HuH-7 (cell line): ENCODE data around the gene CLVS2.

Experiments
- DNase-seq: peaks from one replicate; pipeline ENCODE4 v3.0.0; 2011; ENCODE audit warnings: low spot score

CLVS2 gene

DNA sequence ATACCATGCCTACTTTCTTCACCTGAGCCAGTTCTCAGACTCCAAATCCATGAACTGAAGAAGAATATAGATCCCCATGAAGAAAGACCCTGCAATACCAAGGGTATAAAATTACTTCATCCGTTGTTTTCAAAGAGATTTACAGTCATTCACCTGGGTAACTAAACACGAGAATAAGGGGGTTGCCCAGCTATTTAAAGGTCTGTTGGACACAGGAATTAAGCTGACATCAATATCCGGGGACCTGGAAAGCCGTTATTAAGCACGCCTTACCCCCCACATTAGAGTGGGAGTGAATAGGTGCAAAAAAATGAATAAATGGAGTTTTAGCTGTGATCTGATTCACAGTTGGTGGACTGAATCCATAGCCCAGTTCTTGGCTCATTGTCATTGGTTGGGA lies 28.9 kb downstream of the CLVS2 start:
- no peak for DNase-seq

GRCh38 chr6:123027408-123027807 lies 31.4 kb downstream of the CLVS2 start:
- no peak for DNase-seq

GRCh38 chr6:123028263-123028662 lies 32.2 kb downstream of the CLVS2 start:
- no peak for DNase-seq

- no peak for DNase-seq
These were observed 34.2 kb downstream of the CLVS2 start for GRCh38 chr6:123030282-123030681.

DNA sequence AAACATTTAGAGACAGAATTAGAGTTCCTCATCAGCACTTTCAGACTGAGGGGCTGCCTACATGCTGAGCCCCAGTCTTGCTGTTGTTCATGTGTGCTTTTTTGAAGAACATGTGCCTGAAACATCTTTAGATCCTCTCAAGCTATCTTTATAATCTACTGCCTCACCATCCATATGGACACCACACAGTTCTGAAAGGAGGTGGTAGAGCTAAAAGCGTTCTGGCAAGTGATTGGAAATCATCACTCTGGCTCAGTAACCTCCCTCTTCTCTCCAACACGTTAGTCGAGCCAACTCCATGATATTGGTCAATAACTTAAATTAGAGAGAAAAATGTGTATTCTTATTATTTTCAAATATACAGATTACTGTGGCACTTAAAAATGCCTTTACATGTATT lies 40.6 kb downstream of the CLVS2 start:
- DNase-seq, result no peak

- DNase-seq, result no peak
These were observed 43.4 kb downstream of the CLVS2 start for GRCh38 chr6:123039431-123039830.

GRCh38 chr6:123042401-123042800 lies 46.4 kb downstream of the CLVS2 start:
- no peak for DNase-seq

GRCh38 chr6:123044341-123044860 lies 48.4 kb downstream of the CLVS2 start:
- no peak for DNase-seq

DNA sequence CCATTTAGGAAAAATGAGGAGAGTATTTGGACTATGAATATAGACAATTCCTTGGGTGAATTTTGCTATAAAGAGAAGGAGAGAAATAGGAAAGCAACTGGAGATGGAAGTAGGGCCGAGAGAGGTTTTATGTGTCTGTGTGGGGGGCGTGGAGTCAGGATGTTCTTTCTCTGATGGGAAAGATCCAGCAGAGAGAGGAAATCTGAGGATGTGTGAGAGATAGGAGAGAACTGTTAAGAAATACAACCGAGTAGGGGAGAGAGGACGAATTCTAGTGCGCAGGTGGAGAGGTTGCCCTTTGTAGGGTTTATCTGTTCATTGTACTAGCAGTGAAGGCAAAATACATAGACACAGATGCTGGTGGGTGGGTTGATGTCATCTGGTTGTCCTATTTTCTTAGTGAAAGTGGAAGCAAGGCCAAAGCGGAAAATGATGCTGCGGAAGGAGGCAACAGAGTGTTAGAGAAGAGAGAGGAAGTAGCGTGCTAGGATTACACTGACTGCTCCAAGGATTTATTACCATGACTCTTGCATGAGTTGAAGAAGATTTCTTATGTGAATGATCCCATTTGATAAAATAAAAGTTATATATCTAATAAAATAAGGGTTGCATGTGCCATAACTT lies 57.7 kb downstream of the CLVS2 start:
- no peak for DNase-seq

GRCh38 chr6:123055256-123055655 lies 59.2 kb downstream of the CLVS2 start:
- no peak for DNase-seq

- no peak for DNase-seq
These were observed 66.6 kb downstream of the CLVS2 start for GRCh38 chr6:123062670-123063069.

DNA sequence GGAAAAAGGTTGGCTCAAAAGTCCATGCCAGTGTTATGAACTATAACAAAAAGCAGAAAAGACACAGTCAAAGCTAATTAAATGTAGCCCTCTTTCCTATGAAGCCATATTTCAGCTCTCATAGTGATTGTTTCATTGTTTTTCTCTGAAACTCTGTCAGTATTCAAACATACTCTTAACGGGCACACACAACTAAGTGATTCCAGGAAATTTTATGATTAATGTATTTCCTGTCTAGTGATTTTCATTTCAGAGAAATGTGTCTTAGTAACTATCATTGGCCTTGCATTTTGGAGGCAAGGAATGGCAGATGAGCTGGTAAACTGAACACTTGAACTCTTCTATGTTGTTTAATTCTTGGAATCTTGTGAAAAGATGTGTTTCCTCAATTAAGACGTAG lies 68.0 kb downstream of the CLVS2 start:
- DNase-seq, result no peak

DNA sequence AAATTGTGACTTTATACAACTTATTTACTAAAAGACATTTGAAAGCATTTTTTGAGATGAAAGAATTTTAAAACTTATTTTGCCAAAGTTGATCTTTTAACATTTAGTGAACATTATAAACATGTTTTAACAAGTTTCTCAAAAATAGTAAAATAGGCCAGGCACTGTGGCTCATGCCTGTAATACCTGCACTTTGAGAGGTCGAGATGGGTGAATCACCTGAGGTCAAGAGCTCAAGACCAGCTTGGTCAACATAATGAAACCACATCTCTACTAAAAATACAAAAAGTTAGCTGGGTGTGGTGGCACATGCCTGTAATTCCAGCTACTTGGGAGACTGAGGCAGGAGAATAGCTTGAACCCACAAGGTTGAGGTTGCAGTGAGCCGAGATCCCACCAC lies 78.6 kb downstream of the CLVS2 start:
- DNase-seq, result no peak

- no peak for DNase-seq
These were observed 89.4 kb downstream of the CLVS2 start for GRCh38 chr6:123085403-123085802.

DNA sequence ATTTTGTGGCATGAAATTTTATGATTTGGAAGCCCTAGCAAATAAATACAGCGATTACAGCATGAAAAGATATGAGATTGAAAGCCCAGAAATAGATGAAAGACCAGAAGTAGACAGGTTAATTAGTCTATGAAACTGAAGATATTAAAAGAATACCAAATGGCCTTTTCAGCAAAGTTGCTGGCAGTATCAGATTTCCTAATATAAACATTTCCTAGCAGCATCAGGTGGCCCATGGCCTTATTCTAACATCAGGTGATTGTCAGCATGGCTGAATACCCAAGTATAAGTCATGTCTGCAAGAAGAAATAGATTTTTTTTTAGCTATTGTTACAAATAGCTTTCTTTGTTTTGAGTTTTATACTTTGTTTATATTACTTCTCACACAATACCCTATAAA lies 93.2 kb downstream of the CLVS2 start:
- no peak for DNase-seq

DNA sequence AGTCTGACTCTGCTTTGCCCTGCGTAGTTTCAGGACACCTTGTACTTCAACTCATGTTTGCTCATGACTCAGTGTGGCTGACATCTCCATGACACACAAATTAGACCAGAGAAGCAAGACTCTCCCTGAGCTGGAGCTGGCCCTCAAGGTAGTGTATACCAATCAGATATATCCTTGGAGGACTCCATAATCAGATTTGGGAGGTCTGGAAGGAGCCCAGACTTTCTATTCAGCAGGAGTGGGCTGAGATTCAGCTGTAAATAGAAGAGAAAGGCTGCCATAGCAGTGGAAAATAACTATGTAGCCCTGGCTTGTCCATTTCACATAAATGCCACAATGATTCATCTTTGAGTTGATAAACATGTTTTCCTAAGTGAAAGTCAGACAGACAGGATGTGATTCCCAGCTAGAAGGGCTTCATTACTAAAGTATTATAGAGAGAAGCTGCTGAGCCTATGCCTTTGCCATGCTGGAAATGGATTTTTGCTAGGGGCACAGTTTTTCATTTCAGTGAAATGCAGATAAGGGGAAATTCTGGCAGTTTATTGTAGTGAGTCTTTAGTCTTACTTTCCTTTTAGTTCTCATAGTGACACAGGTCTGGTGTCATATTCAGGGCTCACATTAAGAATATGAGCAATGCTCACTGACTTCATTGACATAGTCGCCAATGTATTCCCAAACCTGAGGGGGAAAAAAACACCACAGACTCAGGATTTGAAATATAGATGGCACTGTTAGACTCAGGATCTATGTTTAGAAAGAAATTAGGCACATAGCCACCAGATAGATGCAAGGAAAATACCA lies 95.3 kb downstream of the CLVS2 start:
- no peak for DNase-seq

- DNase-seq, result no peak
These were observed 95.8 kb downstream of the CLVS2 start for GRCh38 chr6:123091896-123092271.

DNA sequence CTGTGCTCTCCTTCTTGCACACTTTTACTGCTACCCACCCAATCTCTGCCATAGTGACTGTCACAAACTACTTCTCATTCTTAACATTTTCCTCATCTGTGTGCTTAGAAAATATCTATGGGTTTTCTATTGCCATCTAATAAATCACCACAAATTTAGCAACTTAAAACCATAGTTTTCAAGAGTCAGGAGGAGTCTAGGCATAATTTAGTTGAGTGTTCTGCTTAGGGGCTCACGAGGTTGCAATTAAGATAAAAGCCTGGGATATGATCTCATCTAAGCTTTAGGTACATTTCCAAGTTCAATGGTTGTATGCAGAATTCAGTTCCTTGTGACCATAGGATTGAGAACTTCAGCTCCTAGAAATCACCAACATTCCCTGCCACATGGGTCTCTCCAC lies 98.8 kb downstream of the CLVS2 start:
- DNase-seq, result no peak

- no peak for DNase-seq
These were observed 109.5 kb downstream of the CLVS2 start for GRCh38 chr6:123105561-123105960.

DNA sequence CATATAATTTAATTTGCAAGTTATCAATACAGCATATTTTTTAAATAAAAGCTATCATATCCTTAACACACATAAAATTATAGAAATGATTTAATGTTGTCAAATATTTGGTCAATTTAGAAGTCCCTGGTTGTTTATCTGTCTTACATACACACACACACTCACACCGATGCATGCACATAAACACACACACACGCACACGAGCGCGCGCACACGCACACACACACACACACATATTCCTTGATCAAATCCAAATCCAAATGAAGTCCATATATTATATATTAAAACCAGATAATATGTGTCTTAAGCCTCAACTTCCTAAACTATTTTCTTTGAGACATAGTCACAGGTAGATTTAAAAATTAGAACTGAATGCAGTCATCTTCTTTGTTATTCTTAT lies 120.3 kb downstream of the CLVS2 start:
- DNase-seq, result no peak

GRCh38 chr6:123117145-123117908 lies 121.3 kb downstream of the CLVS2 start:
- no peak for DNase-seq

DNA sequence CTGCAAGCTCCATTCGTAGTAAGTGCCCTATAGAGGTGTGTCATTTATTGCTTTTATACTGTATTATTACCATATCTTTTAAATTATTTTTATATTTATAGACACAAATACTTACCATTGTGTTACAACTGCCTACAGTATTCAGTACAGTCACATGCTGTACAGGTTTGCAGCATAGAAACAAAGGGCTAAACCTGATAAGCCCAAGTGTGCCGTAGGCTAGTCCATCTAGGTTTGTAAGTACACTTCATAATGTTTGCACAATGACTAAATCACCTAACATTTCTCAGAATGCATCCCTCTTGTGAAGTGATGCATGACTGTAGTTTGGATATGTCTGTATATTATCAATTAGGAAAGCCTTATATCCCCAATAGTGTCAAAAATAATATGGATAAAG lies 122.8 kb downstream of the CLVS2 start:
- no peak for DNase-seq
